ENCODE results near the gene CDC73. TPM values are rescaled to one million over a fixed set of nuclear protein-coding genes. Genes with fewer than 3 reads are reported as not detected.

The CDC73 gene
- total RNA-seq, 1 experiment from 2014 or later: 63.2 TPM

- Histone ChIP-seq H3K79me2 (ENCODE audit: insufficient read depth, low read length) (peaks cover 79% of the 10 kb centered on the region), H3K36me3 (ENCODE audit: control insufficient read depth in 1 of 2, insufficient read depth in 2 of 2, low read length in 2 of 2) (no peaks in the 10 kb centered on the region), H3K27me3 (ENCODE audit: insufficient read depth, low read length) (no peaks in the 10 kb centered on the region), H3K9ac (ENCODE audit: low read length) (no peak overlapping the region), H3K27ac (ENCODE audit: low read depth, low read length) (no peak overlapping the region), H3K9me3 (ENCODE audit: control insufficient read depth in 1 of 2, insufficient read depth in 1 of 2, low read depth in 1 of 2, low read length in 2 of 2) (no peaks in the 10 kb centered on the region), H2AFZ (ENCODE audit: low read depth, low read length, poor library complexity, severe bottlenecking) (no peak overlapping the region), H4K20me1 (ENCODE audit: insufficient read depth) (peaks cover 47% of the 10 kb centered on the region), H3K4me2 (ENCODE audit: low read length) (no peak overlapping the region), H3K9me2 (ENCODE audit: insufficient read depth) (no peaks in the 10 kb centered on the region), H3K4me1 (ENCODE audit: control insufficient read depth in 1 of 2, insufficient read depth in 2 of 2, low read length in 2 of 2) (no peaks in the 10 kb centered on the region), H3K4me3 (replicated peaks in 1 of 2; ENCODE audit: low read depth in 1 of 2, low read length in 2 of 2) (no peak overlapping the region)
- RAD21 ChIA-PET (ENCODE audit: low non-redundant PET in 1 of 2, low total read pairs in 2 of 2, uncharacterized antibody in 2 of 2, unreplicated experiment in 2 of 2): no interaction called here
- intact Hi-C loops (cut with micrococcal nuclease): loop anchor here (1.0 to 10.0 kb wide), 3 partner anchors 164 to 1112 kb away; no protein-coding TSS in a partner anchor
- ATAC-seq: peak; percentile 72
- TF ChIP-seq, protein P1, sequence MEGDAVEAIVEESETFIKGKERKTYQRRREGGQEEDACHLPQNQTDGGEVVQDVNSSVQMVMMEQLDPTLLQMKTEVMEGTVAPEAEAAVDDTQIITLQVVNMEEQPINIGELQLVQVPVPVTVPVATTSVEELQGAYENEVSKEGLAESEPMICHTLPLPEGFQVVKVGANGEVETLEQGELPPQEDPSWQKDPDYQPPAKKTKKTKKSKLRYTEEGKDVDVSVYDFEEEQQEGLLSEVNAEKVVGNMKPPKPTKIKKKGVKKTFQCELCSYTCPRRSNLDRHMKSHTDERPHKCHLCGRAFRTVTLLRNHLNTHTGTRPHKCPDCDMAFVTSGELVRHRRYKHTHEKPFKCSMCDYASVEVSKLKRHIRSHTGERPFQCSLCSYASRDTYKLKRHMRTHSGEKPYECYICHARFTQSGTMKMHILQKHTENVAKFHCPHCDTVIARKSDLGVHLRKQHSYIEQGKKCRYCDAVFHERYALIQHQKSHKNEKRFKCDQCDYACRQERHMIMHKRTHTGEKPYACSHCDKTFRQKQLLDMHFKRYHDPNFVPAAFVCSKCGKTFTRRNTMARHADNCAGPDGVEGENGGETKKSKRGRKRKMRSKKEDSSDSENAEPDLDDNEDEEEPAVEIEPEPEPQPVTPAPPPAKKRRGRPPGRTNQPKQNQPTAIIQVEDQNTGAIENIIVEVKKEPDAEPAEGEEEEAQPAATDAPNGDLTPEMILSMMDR (IDR thresholded peaks at IDR 0.05 in 2 of 3, conservative IDR thresholded peaks at IDR 0.05 in 1 of 3; ENCODE audit: borderline replicate concordance in 1 of 3, insufficient read depth in 1 of 3, low read depth in 2 of 3, low read length in 2 of 3): peak; percentile 54 to 87 (median 78)
- TF ChIP-seq RAD21 (IDR thresholded peaks at IDR 0.05; ENCODE audit: low read depth) (peak; percentile 71), TCF7L2 (IDR thresholded peaks at IDR 0.05; ENCODE audit: borderline replicate concordance, extremely low read depth, insufficient read depth, insufficient read length) (no peak)
- DNase-seq (ENCODE audit: low read depth, low spot score): peak; percentile 51
- POLR2A ChIA-PET: no interaction called here
- CTCF ChIA-PET: interaction anchor here (1.0 to 1.9 kb wide), 3 partner anchors 18 to 163 kb away, joined by 3 to 9 read pairs (median 3); no protein-coding TSS in a partner anchor
- no TSS peak for BruUV-seq (replicated peaks)
These were observed 61.3 kb downstream of the CDC73 start for GRCh38 chr1:193183019-193183627.

DNA sequence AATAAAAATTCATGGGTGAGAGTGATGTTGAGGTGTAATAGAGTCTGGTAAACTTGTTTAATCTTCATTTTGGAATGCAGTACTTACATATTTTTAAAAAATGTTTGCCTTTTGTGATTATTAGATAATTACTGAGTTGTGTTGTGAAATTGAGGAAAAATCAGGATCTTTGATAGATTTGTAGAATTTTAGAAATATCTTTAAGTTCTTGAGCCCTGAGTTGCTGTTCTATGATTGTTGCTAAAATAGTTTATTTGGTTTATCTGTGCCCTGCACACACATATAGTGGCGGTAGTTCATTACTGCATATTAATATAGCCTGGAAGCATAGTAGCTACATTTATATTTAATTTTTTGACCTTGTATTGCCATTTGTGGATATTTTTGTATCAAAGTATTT, 62.9 kb downstream of the CDC73 start:
- Histone ChIP-seq H4K20me1 (ENCODE audit: insufficient read depth) (peaks cover 42% of the 10 kb centered on the region), H3K27me3 (ENCODE audit: insufficient read depth, low read length) (no peaks in the 10 kb centered on the region), H3K9me3 (ENCODE audit: control insufficient read depth in 1 of 2, insufficient read depth in 1 of 2, low read depth in 1 of 2, low read length in 2 of 2) (no peaks in the 10 kb centered on the region), H3K9ac (ENCODE audit: low read length) (no peak overlapping the region), H3K4me3 (replicated peaks in 1 of 2; ENCODE audit: low read depth in 1 of 2, low read length in 2 of 2) (no peak overlapping the region), H3K4me2 (ENCODE audit: low read length) (no peak overlapping the region), H3K27ac (ENCODE audit: low read depth, low read length) (no peak overlapping the region), H2AFZ (ENCODE audit: low read depth, low read length, poor library complexity, severe bottlenecking) (no peak overlapping the region), H3K9me2 (ENCODE audit: insufficient read depth) (no peaks in the 10 kb centered on the region), H3K79me2 (ENCODE audit: insufficient read depth, low read length) (peaks cover 88% of the 10 kb centered on the region), H3K4me1 (ENCODE audit: control insufficient read depth in 1 of 2, insufficient read depth in 2 of 2, low read length in 2 of 2) (no peaks in the 10 kb centered on the region), H3K36me3 (ENCODE audit: control insufficient read depth in 1 of 2, insufficient read depth in 2 of 2, low read length in 2 of 2) (no peaks in the 10 kb centered on the region)
- no peak for TF ChIP-seq JUND (IDR thresholded peaks at IDR 0.05)
- TF ChIP-seq, protein P1 (IDR thresholded peaks at IDR 0.05 in 2 of 3, conservative IDR thresholded peaks at IDR 0.05 in 1 of 3; ENCODE audit: borderline replicate concordance in 1 of 3, insufficient read depth in 1 of 3, low read depth in 2 of 3, low read length in 2 of 3): no peak
- TF ChIP-seq POLR2A (IDR thresholded peaks at IDR 0.05; ENCODE audit: borderline replicate concordance, extremely low read depth, insufficient read depth, insufficient read length): no peak
- no peak for TF ChIP-seq ATF3 (IDR thresholded peaks at IDR 0.05)
- no peak for TF ChIP-seq RAD21 (IDR thresholded peaks at IDR 0.05; ENCODE audit: low read depth)
- TF ChIP-seq CBX3 (IDR thresholded peaks at IDR 0.05; ENCODE audit: low read depth): no peak
- intact Hi-C loops (cut with micrococcal nuclease): loop anchor here (10.0 kb wide), 1 partner anchor 570 kb away; no protein-coding TSS in a partner anchor
- ATAC-seq (no peak), DNase-seq (ENCODE audit: low read depth, low spot score) (no peak)
- ChIA-PET CTCF (interaction anchor here (1.9 kb wide), 2 partner anchors 165 kb away, joined by 5 to 9 read pairs; no protein-coding TSS in a partner anchor), POLR2A (no interaction called here), RAD21 (ENCODE audit: low non-redundant PET in 1 of 2, low total read pairs in 2 of 2, uncharacterized antibody in 2 of 2, unreplicated experiment in 2 of 2) (no interaction called here)
- BruUV-seq (replicated peaks): no TSS peak

Measured in HCT116 (cell line).